H1 (cell line): ENCODE data around the gene LIFR. TPM values are rescaled to one million over a fixed set of nuclear protein-coding genes. Genes with fewer than 3 reads are reported as not detected.

Experiments used
- BRCA1 ChIP-seq: IDR thresholded peaks from 2 replicates; pipeline ENCODE4 v1.6.1; 2012; ENCODE audit warnings: low read depth, low read length, improper control_type of control experiment
- CBX8 ChIP-seq: fragments of 300-800, 300-1000 bp; sonication (generic); IDR thresholded peaks from 2 replicates; pipeline ENCODE4 v1.7.1; 2016; ENCODE audit warnings: low read depth, low read length, borderline replicate concordance
- HDAC2 ChIP-seq, 2 experiments: fragments of 300-600 bp in 1 of 2; sonication (generic) in 1 of 2; IDR thresholded peaks; 2 replicates each; pipeline ENCODE4 v1.6.1; 2011 to 2012; ENCODE audit warnings: low read depth in 2 of 2, low read length in 2 of 2, mild to moderate bottlenecking in 2 of 2, moderate library complexity in 2 of 2, borderline replicate concordance in 1 of 2, inconsistent platforms in 1 of 2
- KDM1A ChIP-seq: fragments of 200-600, 300-600 bp; sonication (generic); IDR thresholded peaks from 2 replicates; pipeline ENCODE4 v1.7.1; 2016; ENCODE audit warnings: mild to moderate bottlenecking, low read length, borderline replicate concordance
- PHF8 ChIP-seq: fragments of 200-600 bp; sonication (generic); conservative IDR thresholded peaks from 2 replicates; pipeline ENCODE4 v1.7.1; 2012; ENCODE audit warnings: low read depth, mild to moderate bottlenecking, inconsistent platforms, low read length, moderate library complexity
- RFX5 ChIP-seq: IDR thresholded peaks from 2 replicates; pipeline ENCODE4 v1.6.1; 2011; ENCODE audit warnings: low read depth, low read length, improper control_type of control experiment, borderline replicate concordance
- RNF2 ChIP-seq: fragments of 200-900, 300-1000 bp; sonication (generic); IDR thresholded peaks from 2 replicates; pipeline ENCODE4 v1.7.1; 2016; ENCODE audit warnings: borderline replicate concordance, low read depth, mild to moderate bottlenecking, antibody characterized with exemption, low read length; ENCODE audit not compliant: poor library complexity, severe bottlenecking; ENCODE audit errors: missing control alignments
- TAF7 ChIP-seq: optimal IDR thresholded peaks from 2 replicates; pipeline ENCODE3; 2011; ENCODE audit warnings: low read depth, mild to moderate bottlenecking, inconsistent platforms, low read length, moderate library complexity, borderline replicate concordance
- TBP ChIP-seq: IDR thresholded peaks from 2 replicates; pipeline ENCODE4 v1.6.1; 2011; ENCODE audit warnings: low read depth, low read length, improper control_type of control experiment
- polyA plus RNA-seq, 7 experiments: library from polyadenylated mRNA; depleted of rRNA in 3 of 7; stranded (reverse) in 5 of 7; unstranded in 2 of 7; fragments of >200 nt in 5 of 7; fragments of 200-250 nt in 2 of 7; gene quantifications; 1 replicate in 5 of 7; 2 replicates in 1 of 7; 4 replicates in 1 of 7; pipeline versions ENCODE4 v1.2.1 to v1.2.3, GENCODE V29; 2011 to 2013; ENCODE audit warnings: missing spikeins in 2 of 7, mixed read lengths in 2 of 7
- total RNA-seq: library from RNA; stranded (reverse); fragmentation: NEBNext Ultra II Directional; extraction: Animal tissue kit (Norgen Biotek cat#: 25700); gene quantifications from 2 replicates; pipeline ENCODE4 v1.2.1, GENCODE V29; 2021

Gene LIFR
- total and polyA plus RNA-seq, 2 of the 8 experiments (the other 6 are each of a cell fraction or from before 2014, with no cell fraction given), result 2.0 to 18.9 TPM

DNA sequence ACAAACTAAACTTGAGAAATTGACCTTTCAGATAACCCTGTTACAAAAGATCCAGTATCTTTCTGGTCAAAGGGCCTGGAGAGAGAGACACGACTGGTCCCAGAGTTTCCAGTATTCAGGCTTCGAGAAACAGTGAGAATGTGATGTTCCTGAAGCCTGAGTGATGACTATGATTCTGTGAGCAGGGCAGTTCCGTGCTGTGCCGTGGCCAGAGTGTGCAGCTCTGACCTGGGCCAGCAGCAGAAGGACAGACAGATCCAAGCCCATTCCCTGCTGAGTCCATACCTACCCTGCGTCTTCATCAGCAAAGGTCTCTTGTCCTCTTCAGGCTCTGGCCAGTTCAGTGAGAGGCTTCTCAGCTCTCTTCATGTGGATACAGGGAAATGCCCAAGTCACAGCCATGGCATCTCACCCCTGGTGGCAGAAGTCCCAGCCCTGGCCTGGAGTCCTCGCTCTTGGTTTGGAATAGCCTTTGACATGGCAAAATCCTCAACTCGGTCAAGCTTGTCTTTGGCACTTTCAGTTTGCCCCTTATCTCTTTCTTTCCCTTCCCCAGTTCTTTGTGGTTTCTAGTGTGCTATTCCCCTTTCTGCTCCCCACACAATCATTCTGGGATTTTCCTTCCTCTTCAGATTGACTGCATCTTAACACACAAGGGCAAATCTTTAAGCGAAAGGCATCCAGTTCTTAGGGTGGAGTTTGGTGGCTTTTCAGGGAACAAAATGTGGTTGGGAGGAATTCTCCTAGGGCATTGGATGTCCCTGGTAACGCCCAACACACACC lies 107.7 kb downstream of the LIFR start (continued):
- TF ChIP-seq TAF7 (no peak), RFX5 (no peak), BRCA1 (no peak), RNF2 (no peak), PHF8 (no peak), CBX8 (no peak), HDAC2 (IDR thresholded peaks at IDR 0.05; ENCODE audit: borderline replicate concordance in 1 of 2, low read depth in 2 of 2, low read length in 2 of 2) (no peak), TBP (no peak), KDM1A (no peak)
